ENCODE data around the gene APOBR.

DNA sequence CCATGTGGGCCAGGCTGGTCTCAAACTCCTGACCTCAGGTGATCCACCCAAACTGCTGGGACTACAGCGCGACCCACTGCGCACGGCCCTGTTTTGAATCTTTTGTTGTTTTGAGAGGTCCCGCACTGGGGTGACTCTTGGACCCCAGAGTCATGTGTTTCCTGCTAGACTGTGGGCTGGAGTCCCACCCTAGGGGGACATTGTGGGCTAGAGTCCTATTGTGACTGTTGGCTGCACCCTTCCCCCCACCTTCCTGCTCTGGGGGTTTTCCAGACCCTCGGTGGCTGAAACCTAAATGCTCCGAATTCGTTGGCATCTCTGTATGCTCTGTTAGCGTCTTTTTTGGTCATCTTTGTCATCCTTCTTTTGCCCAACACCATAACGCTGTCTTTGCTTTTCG is 28.3 kb downstream of the APOBR start:
- TF ChIP-seq POLR2AphosphoS5 (IDR thresholded peaks at IDR 0.05; ENCODE audit: low read depth, low read length) (no peak), POLR2A (IDR thresholded peaks at IDR 0.05; ENCODE audit: low read depth, low read length) (no peak), SPI1 (IDR thresholded peaks at IDR 0.05; ENCODE audit: low read depth, low read length) (no peak), TAF1 (IDR thresholded peaks at IDR 0.05; ENCODE audit: low read depth, low read length) (no peak)
